NCI-H1930 (cell line): ENCODE data around the gene COA6.

Experiments
- DNase-seq, 2 experiments: peaks; one replicate each; lab custom pipeline; 2025; lab: John Stamatoyannopoulos, UW

Gene COA6

DNA sequence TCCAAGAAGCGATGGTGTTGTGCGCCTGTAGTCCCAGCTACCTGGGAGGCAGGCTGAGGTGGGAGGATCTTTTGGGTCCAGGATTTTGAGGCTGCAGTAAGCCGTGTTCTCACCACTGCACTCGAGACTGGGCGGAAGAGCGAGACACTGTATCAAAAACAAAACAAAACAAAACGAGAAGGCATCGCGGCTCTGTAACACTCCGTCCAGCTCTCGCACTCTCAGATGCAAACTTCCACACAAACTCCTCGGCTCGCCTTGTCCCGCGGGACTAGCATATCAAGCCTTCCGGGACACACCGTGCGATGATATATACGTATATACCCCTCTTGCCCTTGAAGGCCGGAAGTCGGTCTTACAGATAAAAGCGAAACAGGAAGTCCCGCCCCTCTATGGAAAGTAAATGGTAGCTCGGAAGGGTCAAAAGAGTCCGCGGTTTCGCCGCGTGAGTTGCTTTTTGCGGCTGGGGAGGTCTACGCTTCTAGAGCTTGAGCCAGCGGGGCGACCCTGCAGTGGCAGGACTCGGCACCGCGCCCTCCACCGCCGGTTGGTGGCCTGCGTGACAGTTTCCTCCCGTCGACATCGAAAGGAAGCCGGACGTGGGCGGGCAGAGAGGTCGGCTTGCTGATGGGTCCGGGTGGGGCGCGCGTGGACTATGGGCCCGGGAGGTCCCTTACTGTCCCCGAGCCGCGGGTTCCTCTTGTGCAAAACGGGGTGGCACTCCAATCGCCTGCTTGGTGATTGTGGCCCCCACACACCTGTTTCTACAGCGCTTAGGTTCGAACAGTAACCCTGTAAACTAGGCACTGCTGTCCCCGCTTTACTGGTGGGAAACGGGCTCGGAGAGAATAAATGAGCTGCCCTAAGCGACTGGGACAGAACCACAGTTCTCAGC is at the start of gene COA6:
COA6 (plus strand) TSS at position 393 of the 895 bp plus-strand sequence; CDS start at position 404, 11 bp downstream.
- DNase-seq = peak; percentile 88 to 91

DNA sequence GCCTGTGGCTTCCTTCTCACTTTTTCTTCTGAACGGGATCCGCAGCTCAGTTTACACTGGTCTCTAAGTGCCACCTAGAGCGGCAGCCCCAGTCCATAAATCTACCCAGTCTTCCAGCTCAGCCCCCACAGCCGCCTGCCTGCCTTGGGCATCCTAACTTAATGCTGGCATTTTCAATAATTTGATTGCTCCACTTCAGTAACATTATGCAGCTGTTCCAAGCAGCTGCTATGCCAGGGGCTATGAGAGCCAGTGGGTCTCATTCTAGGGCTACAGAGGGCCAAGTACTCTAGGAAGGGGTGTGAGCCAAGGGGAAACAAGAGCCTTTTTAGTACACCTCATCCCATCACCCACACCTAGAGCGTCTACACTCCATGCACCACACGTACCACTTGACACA is 48.4 kb upstream of the COA6 start:
- no peak for DNase-seq

- DNase-seq = no peak
Observed at GRCh38 chr1:234325878-234326496, 47.3 kb upstream of the COA6 start.

DNA sequence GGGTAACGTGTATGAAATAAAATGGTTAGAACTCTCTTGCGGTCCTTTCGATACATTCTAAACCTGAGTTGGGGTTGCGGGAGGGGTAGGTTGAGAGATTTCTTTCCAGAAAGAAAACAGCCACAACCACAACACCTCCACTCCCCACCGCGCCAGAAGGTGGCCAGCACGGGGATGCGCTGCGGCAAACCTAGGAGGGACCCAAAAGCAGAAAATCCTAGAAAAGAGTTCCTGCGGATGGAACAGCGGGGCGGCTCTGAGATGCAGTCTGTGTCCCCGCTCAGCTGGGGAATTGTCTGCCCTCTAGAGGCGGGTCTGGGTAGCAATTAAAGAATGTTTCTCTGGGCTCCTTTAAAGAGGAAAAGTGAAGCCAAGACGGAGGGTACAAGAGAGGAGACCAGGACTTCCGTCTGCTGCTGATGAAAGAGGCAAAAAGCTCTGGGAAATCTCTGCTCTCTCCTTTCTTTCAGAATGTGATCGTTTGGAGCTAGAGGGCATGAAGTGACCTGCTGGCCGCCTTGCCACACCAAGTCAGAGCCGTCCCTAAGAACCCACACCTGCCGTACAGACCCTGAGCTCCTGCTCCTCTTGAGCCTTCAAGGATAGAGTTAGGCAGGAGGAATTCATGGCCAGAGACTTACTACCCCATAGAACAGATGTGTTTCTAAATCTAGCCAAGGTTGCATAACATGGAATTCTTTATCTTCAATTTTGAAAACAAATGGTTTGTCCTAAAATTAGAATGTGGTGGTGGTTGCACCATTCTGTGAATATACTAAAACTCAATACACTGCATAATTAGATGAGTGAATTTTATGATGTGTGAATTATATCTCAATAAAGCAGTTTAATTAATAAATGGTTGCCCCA is 46.5 kb upstream of the COA6 start:
- DNase-seq = peak in 1 of 2 experiments; percentile 33

- DNase-seq = no peak
Observed at GRCh38 chr1:234327577-234328164, 45.6 kb upstream of the COA6 start.

GRCh38 chr1:234330843-234331215 is 42.4 kb upstream of the COA6 start:
- DNase-seq = no peak

GRCh38 chr1:234331507-234331906 is 41.7 kb upstream of the COA6 start:
- no peak for DNase-seq

DNA sequence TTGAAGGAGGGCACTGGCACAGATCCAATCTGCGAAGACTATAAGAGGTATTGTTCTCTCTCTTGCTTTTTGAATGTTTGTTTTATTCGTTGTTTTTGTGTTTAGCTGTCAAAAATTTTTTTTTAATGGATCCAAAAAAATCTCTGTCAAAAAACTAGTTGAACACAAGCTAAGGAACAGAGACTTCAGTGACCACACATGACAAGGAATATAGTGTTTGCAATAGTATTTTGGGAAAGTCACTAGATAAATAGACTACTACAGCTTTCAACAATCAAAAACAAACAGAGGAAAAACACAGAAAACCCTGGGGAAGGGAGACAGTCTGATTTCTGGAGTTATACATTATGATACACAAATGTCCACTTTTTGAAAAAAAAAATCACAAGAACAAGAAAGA is 36.9 kb upstream of the COA6 start:
- DNase-seq = no peak

DNA sequence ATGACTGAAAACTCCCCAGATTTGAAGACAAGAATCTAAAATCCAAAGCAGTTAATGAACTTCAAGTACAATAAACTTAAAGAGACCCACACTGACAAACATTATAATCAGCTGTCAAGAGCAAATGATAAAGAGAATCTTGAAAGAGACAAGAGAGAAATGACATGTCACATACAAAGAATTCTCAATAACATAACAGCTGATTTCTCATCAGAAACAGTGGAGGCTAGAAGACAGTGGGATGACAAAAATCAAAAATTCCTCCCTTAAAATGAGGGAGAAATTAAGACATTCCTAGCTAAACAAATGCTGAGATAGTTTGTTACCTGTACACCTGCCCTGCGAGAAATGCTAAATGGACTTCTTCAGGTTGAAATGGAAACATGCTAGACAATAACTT is 36.0 kb upstream of the COA6 start:
- DNase-seq = no peak

DNA sequence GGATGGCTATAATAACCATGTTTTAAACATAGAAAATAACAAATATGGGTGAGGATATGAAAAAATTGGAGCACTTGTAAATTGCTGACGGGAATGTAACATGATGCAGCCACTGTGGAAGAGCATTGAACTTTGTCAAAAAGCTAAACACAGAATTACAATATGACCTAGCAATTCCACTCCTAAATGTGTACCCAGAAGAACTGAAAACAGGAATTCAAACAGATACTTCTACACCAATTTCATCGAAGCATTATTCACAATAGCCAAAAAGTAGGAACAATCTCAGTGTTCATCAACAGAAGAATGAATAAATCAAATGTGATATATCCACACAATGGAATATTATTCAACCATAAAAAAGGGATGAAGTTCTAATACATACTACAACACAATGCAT is 32.7 kb upstream of the COA6 start:
- DNase-seq = no peak

DNA sequence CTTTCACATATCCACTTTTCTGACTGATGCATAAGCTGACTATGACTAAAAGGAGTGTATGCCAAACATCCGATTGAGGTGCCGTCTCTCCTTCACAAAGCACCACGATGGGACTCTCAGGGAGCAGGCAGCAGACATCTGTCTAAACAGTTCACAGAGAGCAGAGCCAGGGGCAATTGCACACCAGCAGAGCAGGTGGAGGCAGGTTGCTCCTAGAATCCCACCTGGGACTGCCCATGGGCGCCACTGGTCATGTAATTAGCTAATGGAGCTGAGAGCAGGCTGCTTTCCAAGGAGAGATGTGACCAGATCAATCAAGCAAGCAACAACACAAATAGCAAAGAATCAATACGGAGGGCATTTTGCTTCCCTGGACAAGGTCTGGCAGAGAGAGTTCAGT is 30.5 kb upstream of the COA6 start:
- no peak for DNase-seq

- no peak for DNase-seq
Observed at GRCh38 chr1:234345237-234345636, 28.0 kb upstream of the COA6 start.

- DNase-seq = no peak
Observed at GRCh38 chr1:234348964-234349363, 24.3 kb upstream of the COA6 start.

- DNase-seq = no peak
Observed at GRCh38 chr1:234355782-234356510, 17.3 kb upstream of the COA6 start.

GRCh38 chr1:234356615-234357269 is 16.5 kb upstream of the COA6 start:
- DNase-seq = peak; percentile 39 to 57

GRCh38 chr1:234357831-234358230 is 15.4 kb upstream of the COA6 start:
- DNase-seq = no peak

DNA sequence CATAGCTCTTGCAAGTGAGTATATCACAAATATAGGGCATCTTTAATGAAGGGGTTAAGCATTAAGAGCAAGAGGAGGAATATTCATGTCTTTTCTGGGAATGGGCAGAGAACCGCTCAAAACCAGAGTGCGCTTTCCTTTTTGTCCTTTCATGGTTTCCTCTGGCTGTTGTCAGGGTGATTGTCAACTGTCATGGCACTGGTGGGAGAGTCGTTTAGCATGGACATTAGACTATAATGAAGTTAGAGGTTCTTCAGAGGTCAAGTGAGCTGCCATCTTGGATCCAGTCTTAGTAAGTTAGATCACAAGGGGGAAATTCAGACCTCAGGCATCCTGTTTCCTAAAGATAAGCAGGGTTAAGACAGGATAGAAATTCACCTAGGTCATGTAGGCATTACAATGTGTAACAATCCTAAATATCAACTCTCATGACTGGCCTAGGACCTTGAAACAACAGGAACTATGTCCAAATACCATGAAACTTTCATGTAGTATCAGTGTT is 12.1 kb upstream of the COA6 start:
- no peak for DNase-seq

- no peak for DNase-seq
Observed at GRCh38 chr1:234362558-234362957, 10.7 kb upstream of the COA6 start.

DNA sequence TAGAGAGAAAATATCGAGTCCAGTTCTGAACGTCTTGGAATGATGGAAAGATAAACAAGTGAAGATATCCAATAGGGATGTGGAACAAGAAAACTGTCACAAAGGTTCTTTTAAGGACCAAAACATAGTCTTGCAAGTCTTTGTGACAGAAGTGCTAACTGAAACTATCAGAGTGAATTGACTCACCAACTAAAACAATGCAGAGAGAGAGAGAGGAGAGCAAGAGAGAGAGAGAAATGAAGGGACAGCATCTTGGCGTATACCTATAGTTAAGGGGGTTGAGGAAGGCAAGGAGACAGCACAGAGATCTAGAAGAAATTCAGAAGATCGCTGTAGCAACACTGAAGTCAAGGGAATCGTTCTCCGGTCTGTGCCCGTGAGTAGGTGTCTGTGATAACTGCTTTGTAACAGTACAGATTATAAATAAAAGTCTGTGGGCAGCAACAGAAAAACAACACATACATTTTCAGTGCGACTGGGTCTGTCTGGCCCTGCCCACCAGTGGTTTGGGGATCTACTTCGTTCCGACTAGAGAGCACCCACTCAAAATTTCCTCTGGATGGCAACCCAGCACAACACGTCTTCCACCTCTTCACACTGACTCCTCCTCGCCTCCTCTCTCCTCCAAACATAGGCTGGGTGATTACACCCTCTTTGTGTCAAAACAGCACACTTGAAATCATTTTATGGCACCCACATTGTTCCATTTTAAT is 4.8 kb upstream of the COA6 start:
- no peak for DNase-seq

- no peak for DNase-seq
Observed at GRCh38 chr1:234369033-234369430, 4.2 kb upstream of the COA6 start.
